Cardiac muscle cell (in vitro differentiated cells and primary cell): ENCODE results near the gene HID1. TPM values are rescaled to one million over a fixed set of nuclear protein-coding genes. Genes with fewer than 3 reads are reported as not detected.

ENCODE experiments used
- DNase-seq, 2 donors: peaks; one replicate each; pipeline versions ENCODE4 v3.0.0 to v3.0.0-alpha.2; 2010 to 2017; ENCODE audit warnings: low read depth in 1 of 2, low spot score in 1 of 2
- H3K27ac ChIP-seq: fragments of 200-600 bp; sonication (generic); 2 replicates; pipeline ENCODE4 v1.5.1; 2016
- H3K27me3 ChIP-seq: fragments of 200-600 bp; sonication (generic); 2 replicates; pipeline ENCODE4 v1.6.0; 2016; ENCODE audit warnings: control low read depth
- H3K36me3 ChIP-seq: fragments of 200-600 bp; sonication (generic); 2 replicates; pipeline ENCODE4 v1.5.1; 2016; ENCODE audit warnings: control low read depth
- H3K4me1 ChIP-seq: fragments of 200-600 bp; sonication (generic); 2 replicates; pipeline ENCODE4 v1.8.1; 2017; ENCODE audit warnings: low read depth, mild to moderate bottlenecking, mixed run types
- H3K4me3 ChIP-seq: fragments of 200-600 bp; sonication (generic); 2 replicates; pipeline ENCODE4 v1.5.1; 2016; ENCODE audit warnings: mild to moderate bottlenecking
- H3K9me3 ChIP-seq: fragments of 200-600 bp; sonication (generic); 2 replicates; pipeline ENCODE4 v1.5.1; 2017; ENCODE audit warnings: low read depth, mild to moderate bottlenecking, control low read depth
- CTCF ChIP-seq: IDR thresholded peaks from 2 replicates; pipeline ENCODE4 v1.5.1; 2012; ENCODE audit warnings: low read depth, mild to moderate bottlenecking, low read length
- polyA plus RNA-seq: library from polyadenylated mRNA; unstranded; fragments of >200 nt; fragmentation: Nextera tagmentation; extraction: Ambion mirVana; gene quantifications from 2 replicates; pipeline ENCODE4 v1.2.1, GENCODE V29; 2016
- total RNA-seq: library from RNA; depleted of rRNA; stranded (reverse); fragments of >200 nt; gene quantifications from 2 replicates; pipeline ENCODE4 v1.2.3, GENCODE V29; 2016

HID1 gene
- total and polyA plus RNA-seq, 2 experiments from 2014 or later: 45.4 to 46.3 TPM

- H3K4me1 ChIP-seq: no peaks in the 10 kb centered on the region
- no peak for DNase-seq
- H3K27ac ChIP-seq: no peak overlapping the region
- no peak overlapping the region for H3K4me3 ChIP-seq
- peaks cover 4% of the 10 kb centered on the region for H3K36me3 ChIP-seq
- no peaks in the 10 kb centered on the region for H3K27me3 ChIP-seq
- no peaks in the 10 kb centered on the region for H3K9me3 ChIP-seq
- no peak for TF ChIP-seq CTCF
Observed at GRCh38 chr17:75004371-75004770, 31.8 kb upstream of the HID1 start.

GRCh38 chr17:75003957-75004355 is 31.4 kb upstream of the HID1 start:
- DNase-seq: no peak
- TF ChIP-seq CTCF: no peak
- no peaks in the 10 kb centered on the region for H3K9me3 ChIP-seq
- H3K4me1 ChIP-seq: no peaks in the 10 kb centered on the region
- no peak overlapping the region for H3K27ac ChIP-seq
- peaks cover 4% of the 10 kb centered on the region for H3K36me3 ChIP-seq
- H3K4me3 ChIP-seq: no peak overlapping the region
- H3K27me3 ChIP-seq: no peaks in the 10 kb centered on the region

GRCh38 chr17:75003070-75003956 is 30.8 kb upstream of the HID1 start:
- Histone ChIP-seq H3K36me3 (peaks cover 4% of the 10 kb centered on the region), H3K27me3 (no peaks in the 10 kb centered on the region), H3K4me1 (peaks cover 3% of the 10 kb centered on the region), H3K4me3 (no peak overlapping the region), H3K27ac (no peak overlapping the region), H3K9me3 (no peaks in the 10 kb centered on the region)
- no peak for DNase-seq
- no peak for TF ChIP-seq CTCF

GRCh38 chr17:75001915-75002843 is 29.6 kb upstream of the HID1 start:
- no peaks in the 10 kb centered on the region for H3K27me3 ChIP-seq
- no peak for DNase-seq
- no peak for TF ChIP-seq CTCF
- peaks cover 4% of the 10 kb centered on the region for H3K36me3 ChIP-seq
- no peak overlapping the region for H3K4me3 ChIP-seq
- peaks cover 6% of the 10 kb centered on the region for H3K4me1 ChIP-seq
- H3K9me3 ChIP-seq: no peaks in the 10 kb centered on the region
- no peak overlapping the region for H3K27ac ChIP-seq

GRCh38 chr17:74999523-74999922 is 27.0 kb upstream of the HID1 start:
- H3K9me3 ChIP-seq: no peaks in the 10 kb centered on the region
- H3K36me3 ChIP-seq: peaks cover 4% of the 10 kb centered on the region
- no peaks in the 10 kb centered on the region for H3K27me3 ChIP-seq
- TF ChIP-seq CTCF: no peak
- H3K4me3 ChIP-seq: no peak overlapping the region
- H3K27ac ChIP-seq: peak overlapping the region; percentile 5
- no peak for DNase-seq
- H3K4me1 ChIP-seq: peaks cover 6% of the 10 kb centered on the region
